ENCODE results near the gene OPHN1. TPM values are rescaled to one million over a fixed set of nuclear protein-coding genes. Genes with fewer than 3 reads are reported as not detected.

The OPHN1 gene
- polyA plus RNA-seq, 3 donors: 0.98 to 3.0 (median 2.4) TPM

GRCh38 chrX:68196939-68197791, 236.1 kb downstream of the OPHN1 start:
- 49 to 74% (median 60%) methylated on average over 5 of the region's 5 CpGs for WGBS, 3 donors
- no peak overlapping the region for H3K27ac ChIP-seq (ENCODE audit: low read depth, low read length)

DNA sequence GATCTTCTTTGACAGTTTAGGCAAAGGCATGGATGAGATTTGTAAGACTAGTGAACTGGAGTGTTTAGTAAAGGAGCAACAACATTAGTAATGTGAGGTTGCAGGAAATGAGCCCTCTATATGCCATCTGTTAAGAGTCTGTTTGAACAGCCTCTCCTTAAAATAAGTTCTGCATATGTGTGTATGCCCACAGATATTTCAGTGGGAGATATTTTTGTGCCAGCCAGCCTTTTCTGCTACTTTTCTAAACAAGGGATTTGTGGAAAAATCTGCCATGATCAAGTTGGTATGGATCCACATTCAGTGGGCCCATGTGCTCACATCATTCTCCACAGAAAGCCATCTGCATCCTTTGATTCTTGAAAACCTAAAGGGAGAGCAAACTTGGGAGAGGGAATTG, 237.7 kb downstream of the OPHN1 start:
- no peak overlapping the region for H3K27ac ChIP-seq (ENCODE audit: low read depth, low read length)

- WGBS, 3 donors: 73 to 95% (median 84%) methylated on average over 2 of the region's 2 CpGs
These were observed 239.5 kb downstream of the OPHN1 start for GRCh38 chrX:68193786-68194185.

GRCh38 chrX:68193234-68193633, 240.1 kb downstream of the OPHN1 start:
- H3K27ac ChIP-seq (ENCODE audit: low read depth, low read length): no peak overlapping the region
- WGBS, 3 donors: 39 to 75% (median 47%) methylated on average over 3 of the region's 3 CpGs

More at GRCh38 chrX:68193786-68194185, 239.5 kb downstream of the OPHN1 start:
- no peak overlapping the region for H3K27ac ChIP-seq (ENCODE audit: low read depth, low read length)

DNA sequence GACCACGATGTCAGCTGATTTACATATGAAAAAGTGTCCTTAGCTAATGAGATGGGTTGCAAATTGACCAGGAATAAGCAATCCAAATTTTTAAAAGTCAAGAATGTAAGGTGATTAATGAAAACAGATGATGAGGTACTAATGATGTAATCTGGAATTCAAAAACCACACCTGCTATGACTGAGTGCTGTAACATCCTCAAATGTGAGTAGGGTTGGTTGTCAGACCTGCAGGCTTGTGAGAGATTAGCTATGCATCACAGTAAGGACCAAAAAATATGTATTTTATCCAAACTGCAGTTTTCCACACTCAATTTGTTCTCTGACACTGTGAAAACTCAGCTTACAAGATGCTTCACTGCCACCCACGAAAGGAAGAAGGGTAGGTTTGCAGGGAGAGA, 242.5 kb downstream of the OPHN1 start:
- WGBS, 3 donors: 60 to 94% (median 88%) methylated on average over 2 of the region's 2 CpGs
- H3K27ac ChIP-seq (ENCODE audit: low read depth, low read length): no peak overlapping the region

DNA sequence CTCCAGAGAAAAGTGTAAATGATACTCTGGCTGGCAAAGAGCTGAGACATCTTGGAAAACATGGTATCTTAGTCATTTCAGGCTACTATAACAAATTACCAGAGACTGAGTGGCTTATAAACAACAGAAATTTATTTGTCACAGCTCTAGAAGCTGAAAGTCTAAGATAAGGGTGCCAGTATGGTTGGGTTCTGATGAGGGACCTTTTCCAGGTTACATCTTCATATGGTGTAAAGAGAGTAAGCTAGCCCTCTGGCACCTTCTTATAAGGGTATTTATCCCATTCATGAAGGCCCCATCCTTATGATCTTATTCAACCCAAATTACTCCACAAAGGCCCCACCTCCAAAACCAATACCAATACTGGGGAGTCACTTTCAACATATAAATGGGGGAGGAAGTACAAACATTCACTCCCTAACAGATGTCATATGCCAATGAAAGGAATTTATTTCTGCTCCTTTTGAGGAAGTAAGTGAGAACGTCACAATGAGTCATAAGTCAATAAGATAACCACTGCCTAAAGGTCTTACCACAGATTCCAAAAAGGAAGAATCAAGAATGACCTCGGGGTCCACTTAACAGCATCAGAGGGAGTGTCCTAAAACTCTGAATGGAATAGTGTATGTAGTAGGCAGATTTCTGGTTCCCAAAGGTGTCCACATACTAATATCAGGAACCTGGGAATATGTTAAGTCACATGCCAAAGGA, 246.6 kb downstream of the OPHN1 start:
- no peak overlapping the region for H3K27ac ChIP-seq (ENCODE audit: low read depth, low read length)
- 36 to 40% (median 36%) methylated on average over 2 of the region's 2 CpGs for WGBS, 3 donors

GRCh38 chrX:68185161-68185560, 248.1 kb downstream of the OPHN1 start:
- 61 to 91% (median 89%) methylated on average over 1 of the region's 1 CpG for WGBS, 3 donors
- no peak overlapping the region for H3K27ac ChIP-seq (ENCODE audit: low read depth, low read length)

DNA sequence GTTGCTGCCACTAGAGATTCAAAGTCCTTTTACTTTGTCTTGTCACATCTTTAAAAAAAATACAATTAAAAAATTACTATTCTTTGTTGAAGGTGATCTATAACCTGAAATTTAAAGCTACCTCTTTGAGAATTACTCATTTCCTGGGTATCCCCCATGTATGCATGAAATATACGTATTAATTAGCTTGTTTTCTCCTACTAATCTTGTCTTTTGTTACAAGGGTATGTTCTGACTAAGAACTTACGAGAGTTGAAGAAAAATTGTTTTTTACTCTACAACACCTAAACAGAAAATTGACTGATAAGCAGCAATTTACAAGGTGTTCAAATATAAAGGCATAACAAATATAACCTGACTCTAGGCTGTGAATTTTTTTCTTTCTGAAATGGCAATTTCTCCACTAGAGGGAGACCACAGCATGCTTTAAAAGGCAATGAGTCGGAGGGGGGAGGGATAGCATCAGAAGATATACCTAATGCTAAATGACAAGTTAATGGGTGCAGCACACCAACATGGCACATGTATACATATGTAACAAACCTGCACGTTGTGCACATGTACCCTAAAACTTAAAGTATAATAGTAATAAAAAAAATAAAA, 249.6 kb downstream of the OPHN1 start:
- H3K27ac ChIP-seq (ENCODE audit: low read depth, low read length): no peak overlapping the region
- WGBS, 3 donors: 41 to 61% (median 55%) methylated on average over 3 to 4 of the region's 4 CpGs

DNA sequence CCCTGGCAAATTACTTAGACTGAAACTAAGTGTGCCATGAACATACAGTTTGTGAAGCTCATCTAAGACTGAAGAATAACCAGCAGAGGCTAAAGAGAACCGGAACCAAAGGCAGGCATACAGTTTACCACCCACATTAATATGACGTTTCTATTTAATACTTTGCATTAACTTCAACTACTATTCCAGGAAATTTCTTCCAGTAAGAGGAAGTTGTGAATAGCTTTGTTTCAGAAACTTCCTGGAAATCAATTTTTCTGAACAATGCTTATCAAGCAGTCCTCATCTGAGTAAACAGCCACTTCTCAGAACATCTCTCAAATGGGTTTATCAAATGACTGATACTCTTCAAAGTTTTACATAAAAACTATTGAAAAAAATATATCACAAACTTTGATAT, 252.7 kb downstream of the OPHN1 start:
- 47 to 88% (median 65%) methylated on average over 2 of the region's 2 CpGs for WGBS, 3 donors
- H3K27ac ChIP-seq (ENCODE audit: low read depth, low read length): no peak overlapping the region

- 82 to 96% (median 92%) methylated on average over 1 of the region's 1 CpG for WGBS, 3 donors
These were observed 253.9 kb downstream of the OPHN1 start for GRCh38 chrX:68179355-68179754.

DNA sequence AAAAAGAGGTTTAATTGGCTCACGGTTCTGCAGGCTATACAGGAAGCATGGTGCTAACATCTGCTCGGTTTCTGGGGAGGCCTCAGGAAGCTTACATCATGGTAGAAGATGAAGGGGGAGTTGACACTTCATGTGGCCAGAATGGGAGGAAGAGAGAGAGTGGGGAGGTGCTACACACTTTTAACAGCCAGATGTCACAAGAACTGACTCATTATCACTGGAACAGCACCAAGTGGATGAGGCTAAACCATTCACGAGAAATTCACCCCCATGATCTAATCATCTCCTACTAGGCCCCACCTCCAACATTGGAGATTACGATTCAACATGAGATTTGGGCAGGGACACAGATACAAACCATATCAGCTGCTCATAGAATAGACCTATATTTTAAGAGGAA, 255.8 kb downstream of the OPHN1 start:
- no peak overlapping the region for H3K27ac ChIP-seq (ENCODE audit: low read depth, low read length)
- WGBS, 3 donors: 55 to 94% (median 68%) methylated on average over 4 of the region's 4 CpGs

More at GRCh38 chrX:68179355-68179754, 253.9 kb downstream of the OPHN1 start:
- no peak overlapping the region for H3K27ac ChIP-seq (ENCODE audit: low read depth, low read length)

DNA sequence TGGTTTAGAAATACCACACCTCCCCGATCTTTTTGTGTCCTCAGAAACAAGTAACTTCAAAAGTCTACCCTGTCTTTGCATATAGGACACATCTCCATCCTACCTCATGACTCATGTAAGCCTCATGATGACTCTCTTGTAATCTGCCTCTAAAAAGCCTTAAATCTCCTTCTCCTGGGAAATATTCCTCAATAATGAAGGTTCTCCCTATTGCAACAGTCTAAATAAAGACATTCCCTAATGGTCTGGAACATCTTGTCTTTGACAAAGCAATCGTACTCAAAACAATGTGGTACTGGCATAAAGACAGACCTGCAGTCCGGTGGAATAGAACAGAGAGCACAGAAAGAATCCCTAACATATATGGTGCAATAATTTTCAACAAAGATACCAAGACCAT, 257.7 kb downstream of the OPHN1 start:
- H3K27ac ChIP-seq (ENCODE audit: low read depth, low read length): no peak overlapping the region
- 65 to 87% (median 86%) methylated on average over 3 of the region's 3 CpGs for WGBS, 3 donors

DNA sequence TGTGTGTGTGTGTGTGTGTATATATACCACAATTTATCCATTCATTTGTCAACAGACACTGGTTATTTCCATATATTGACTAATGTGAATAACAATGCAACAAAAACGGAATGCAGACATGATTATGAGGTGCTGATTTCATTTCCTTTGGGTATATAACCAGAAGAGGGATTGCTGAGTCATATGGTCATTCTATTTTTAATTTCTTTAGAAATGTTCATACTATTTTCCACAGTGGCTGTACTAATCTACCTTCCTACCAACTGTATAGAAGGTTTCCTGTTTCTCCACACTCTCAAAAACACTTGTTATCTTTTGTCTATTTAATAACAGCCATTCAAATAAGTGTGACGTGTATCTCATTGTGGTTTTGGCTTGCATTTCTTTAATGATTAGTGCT, 269.9 kb downstream of the OPHN1 start:
- 23 to 70% (median 36%) methylated on average over 2 of the region's 2 CpGs for WGBS, 3 donors
- H3K27ac ChIP-seq (ENCODE audit: low read depth, low read length): no peak overlapping the region

DNA sequence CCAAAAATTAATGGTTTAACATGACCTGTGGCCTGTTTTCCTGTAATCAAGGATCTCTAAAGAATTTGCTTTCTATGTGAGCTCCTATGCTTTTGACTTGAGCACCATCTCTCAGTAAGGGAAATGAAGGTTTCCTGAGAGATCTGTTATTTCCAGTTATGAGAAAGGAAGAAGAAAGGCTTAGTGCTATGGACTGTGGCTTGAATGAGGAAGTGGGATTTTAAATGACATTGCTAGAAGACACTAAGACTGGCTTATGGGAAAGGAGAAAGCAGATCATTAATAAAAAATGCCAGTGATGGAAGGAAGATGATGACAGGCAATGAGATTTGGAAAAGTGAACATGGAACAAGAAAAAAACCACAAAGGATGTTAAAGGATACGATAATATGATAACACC, 285.4 kb downstream of the OPHN1 start:
- 50 to 86% (median 55%) methylated on average over 1 of the region's 1 CpG for WGBS, 3 donors
- no peak overlapping the region for H3K27ac ChIP-seq (ENCODE audit: low read depth, low read length)

GRCh38 chrX:68146054-68146453, 287.2 kb downstream of the OPHN1 start:
- H3K27ac ChIP-seq (ENCODE audit: low read depth, low read length): no peak overlapping the region
- 9 to 18% (median 13%) methylated on average over 2 of the region's 2 CpGs for WGBS, 3 donors

DNA sequence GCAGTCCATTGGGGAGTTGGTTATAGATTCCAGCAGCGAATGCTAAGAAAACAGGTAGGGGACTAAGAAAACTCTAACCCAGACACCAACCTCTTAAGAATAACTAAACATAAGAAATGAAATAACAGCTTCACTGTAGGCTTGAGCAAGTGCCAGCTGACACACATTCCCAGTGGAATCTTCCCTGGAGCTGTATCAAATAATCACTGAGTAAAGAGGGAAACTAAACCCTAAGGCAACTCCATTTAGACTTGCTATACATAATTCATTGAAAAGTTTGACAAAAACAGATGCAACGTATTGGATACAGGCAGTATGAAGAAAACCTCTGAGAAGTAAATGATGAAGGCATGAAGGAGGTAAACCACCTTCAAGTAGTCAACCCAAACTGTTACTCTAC, 293.5 kb downstream of the OPHN1 start:
- H3K27ac ChIP-seq (ENCODE audit: low read depth, low read length): no peak overlapping the region
- 63 to 86% (median 80%) methylated on average over 2 of the region's 2 CpGs for WGBS, 3 donors

DNA sequence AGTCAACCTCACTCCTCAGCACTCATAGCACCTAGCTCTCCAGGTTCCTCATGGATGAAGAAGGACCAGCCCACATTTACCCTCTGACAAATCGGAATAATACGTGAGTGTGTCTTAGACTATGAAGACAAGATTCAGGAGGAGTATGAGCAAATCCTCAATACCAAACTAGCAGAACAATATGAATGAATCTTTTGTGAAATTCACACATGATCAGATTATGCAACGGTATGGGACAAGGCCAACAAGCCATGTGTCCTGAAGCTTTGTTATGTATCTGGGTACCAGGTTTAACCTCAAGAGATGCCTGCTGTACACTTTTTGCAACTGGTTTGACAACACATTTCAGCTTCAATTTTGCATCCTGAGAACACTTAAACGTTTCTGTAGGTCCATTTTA, 300.1 kb downstream of the OPHN1 start:
- no peak overlapping the region for H3K27ac ChIP-seq (ENCODE audit: low read depth, low read length)
- 80 to 89% (median 86%) methylated on average over 4 of the region's 4 CpGs for WGBS, 3 donors

DNA sequence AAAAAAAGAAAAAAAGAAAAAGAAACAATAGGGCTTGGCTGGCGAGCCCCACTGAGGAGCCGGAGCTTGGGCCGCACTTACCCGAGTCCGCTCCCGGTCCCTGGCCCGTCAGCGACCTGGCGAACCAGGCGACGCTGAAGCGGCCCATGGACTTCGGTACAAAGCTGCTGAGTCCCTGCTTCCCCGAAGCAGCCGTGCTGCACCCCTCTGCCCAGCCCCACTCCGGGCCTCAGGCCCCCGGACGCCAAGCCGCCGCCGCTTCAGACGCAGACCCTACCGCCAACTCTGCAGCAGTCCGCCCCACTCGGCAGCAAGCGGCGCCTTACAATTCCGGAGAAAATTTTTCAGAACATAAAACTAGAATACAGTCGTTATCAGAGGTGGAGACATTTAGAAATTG, 300.5 kb downstream of the OPHN1 start:
- H3K27ac ChIP-seq (ENCODE audit: low read depth, low read length): no peak overlapping the region
- WGBS, 3 donors: 84 to 98% (median 94%) methylated on average over 28 to 29 of the region's 29 CpGs

GRCh38 chrX:68121835-68122234, 311.5 kb downstream of the OPHN1 start:
- WGBS, 3 donors: 61 to 88% (median 83%) methylated on average over 2 of the region's 2 CpGs
- H3K27ac ChIP-seq (ENCODE audit: low read depth, low read length): no peak overlapping the region
